Body of pancreas (tissue), 4 donors: Measurements from ENCODE around the gene DDX1.

Experiments
- CTCF ChIP-seq, 7 experiments: fragments of 450-650 bp in 4 of 7; fragments of 200-600 bp in 3 of 7; sonication (generic) in 3 of 7; IDR thresholded peaks; one replicate each; pipeline ENCODE4 v1.5.1; 2016 to 2019; ENCODE audit warnings: antibody characterized with exemption in 7 of 7
- POLR2A ChIP-seq, 3 donors: fragments of 450-650 bp; IDR thresholded peaks; one replicate each; pipeline ENCODE4 v1.6.1; 2016; ENCODE audit warnings: antibody characterized with exemption in 3 of 3, mild to moderate bottlenecking in 2 of 3

DNA sequence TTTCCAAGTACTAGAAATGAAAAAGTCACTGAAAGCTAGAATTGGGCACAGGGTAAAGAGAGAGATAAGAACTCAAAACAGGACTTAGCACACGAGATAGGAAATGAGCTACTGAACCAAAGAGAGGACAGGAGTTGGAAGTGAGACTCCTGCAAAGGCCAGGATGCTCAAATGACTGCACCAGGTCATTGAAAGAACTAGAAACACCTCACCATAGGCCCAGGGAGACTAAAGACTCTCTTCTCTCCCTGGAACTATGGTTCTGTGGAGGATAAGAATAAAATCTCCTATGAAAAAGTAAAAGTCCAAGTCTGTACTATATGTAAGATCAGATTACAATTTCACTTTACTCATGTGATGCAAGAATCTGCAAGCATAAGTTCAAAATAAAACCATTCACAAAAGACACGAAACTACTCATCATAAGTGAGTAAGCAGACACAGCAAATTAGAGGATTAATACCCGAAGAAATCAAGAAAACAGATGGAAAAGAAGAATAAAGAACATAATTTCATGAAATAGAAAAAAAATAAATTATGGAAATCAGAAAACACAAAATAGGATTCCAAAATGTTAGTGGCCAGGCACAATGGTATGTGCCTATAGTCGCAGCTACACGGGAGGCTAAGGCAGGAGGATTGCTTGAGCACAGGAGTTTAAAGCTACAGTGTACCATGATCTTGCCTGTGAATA is 37.0 kb upstream of the DDX1 start:
- TF ChIP-seq CTCF (IDR thresholded peaks at IDR 0.05) = no peak
- no peak for TF ChIP-seq POLR2A (IDR thresholded peaks at IDR 0.05)
